ENCODE results near the gene TMEM174. TPM values are rescaled to one million over a fixed set of nuclear protein-coding genes. Genes with fewer than 3 reads are reported as not detected.
A peak's percentile ranks its signal among the peaks of the same experiment; 100 is the strongest.

Gene TMEM174
- total and polyA plus RNA-seq, 8 donors, result 0.13 to 0.30 (median 0.13) TPM; not detected in 5

- no peak for TF ChIP-seq CTCF (IDR thresholded peaks at IDR 0.05)
- ATAC-seq (no peak), DNase-seq (no peak)
- Histone ChIP-seq H3K4me1 (no peaks in the 10 kb centered on the region), H3K36me3 (no peaks in the 10 kb centered on the region), H3K27me3 (peaks cover 10 to 73% of the 10 kb centered on the region in 2 donors), H3K4me3 (no peak overlapping the region), H3K9me3 (no peaks in the 10 kb centered on the region), H3K27ac (no peak overlapping the region)
- intact Hi-C loops (cut with DNase I), result no loop called here
Observed at GRCh38 chr5:73158313-73158712, 14.7 kb upstream of the TMEM174 start.

- H3K4me3 ChIP-seq, result no peak overlapping the region
- ATAC-seq (no peak), DNase-seq (no peak)
- peaks cover 14 to 89% of the 10 kb centered on the region in 2 donors for H3K27me3 ChIP-seq
- no peak for TF ChIP-seq CTCF (IDR thresholded peaks at IDR 0.05)
- H3K36me3 ChIP-seq, result no peaks in the 10 kb centered on the region
- H3K9me3 ChIP-seq, result no peaks in the 10 kb centered on the region
- intact Hi-C loops (cut with DNase I), result no loop called here
- no peaks in the 10 kb centered on the region for H3K4me1 ChIP-seq
- no peak overlapping the region for H3K27ac ChIP-seq
Observed at GRCh38 chr5:73160239-73160671, 12.7 kb upstream of the TMEM174 start.

GRCh38 chr5:73170522-73170921 is 2.5 kb upstream of the TMEM174 start:
- Histone ChIP-seq H3K27ac (no peak overlapping the region), H3K4me3 (no peak overlapping the region), H3K9me3 (no peaks in the 10 kb centered on the region), H3K36me3 (no peaks in the 10 kb centered on the region), H3K4me1 (no peaks in the 10 kb centered on the region), H3K27me3 (peaks cover 0 to 47% of the 10 kb centered on the region in 2 donors)
- ATAC-seq (peak; percentile 46), DNase-seq (no peak)
- peak; percentile 25 to 39 for TF ChIP-seq CTCF (IDR thresholded peaks at IDR 0.05)
- intact Hi-C loops (cut with DNase I), result no loop called here

DNA sequence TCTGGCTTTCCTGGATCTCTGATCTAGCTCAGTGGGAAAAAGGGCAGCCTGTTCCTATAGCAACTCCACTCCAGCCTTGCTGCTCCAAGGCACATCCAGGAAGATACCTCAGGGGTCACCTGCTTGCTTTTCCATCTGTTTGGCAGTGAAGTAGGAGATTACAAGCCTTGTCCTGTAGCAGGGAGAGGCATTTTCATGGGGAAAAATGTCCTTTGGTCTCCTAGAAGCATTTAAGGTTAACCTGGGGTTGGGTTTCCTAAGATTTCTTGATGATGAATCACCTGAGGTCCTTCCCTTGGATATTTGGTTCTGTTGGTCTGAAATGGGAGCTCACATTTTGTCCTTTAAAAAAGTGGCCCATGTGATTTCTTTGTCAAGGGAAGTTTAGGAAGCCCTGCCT is 1.5 kb upstream of the TMEM174 start:
- DNase-seq (no peak), ATAC-seq (no peak)
- no peak overlapping the region for H3K4me3 ChIP-seq
- no peak for TF ChIP-seq CTCF (IDR thresholded peaks at IDR 0.05)
- H3K27me3 ChIP-seq, result peaks cover 0 to 48% of the 10 kb centered on the region in 2 donors
- no peak overlapping the region for H3K27ac ChIP-seq
- no peaks in the 10 kb centered on the region for H3K36me3 ChIP-seq
- intact Hi-C loops (cut with DNase I), result no loop called here
- H3K4me1 ChIP-seq, result no peaks in the 10 kb centered on the region
- H3K9me3 ChIP-seq, result no peaks in the 10 kb centered on the region

DNA sequence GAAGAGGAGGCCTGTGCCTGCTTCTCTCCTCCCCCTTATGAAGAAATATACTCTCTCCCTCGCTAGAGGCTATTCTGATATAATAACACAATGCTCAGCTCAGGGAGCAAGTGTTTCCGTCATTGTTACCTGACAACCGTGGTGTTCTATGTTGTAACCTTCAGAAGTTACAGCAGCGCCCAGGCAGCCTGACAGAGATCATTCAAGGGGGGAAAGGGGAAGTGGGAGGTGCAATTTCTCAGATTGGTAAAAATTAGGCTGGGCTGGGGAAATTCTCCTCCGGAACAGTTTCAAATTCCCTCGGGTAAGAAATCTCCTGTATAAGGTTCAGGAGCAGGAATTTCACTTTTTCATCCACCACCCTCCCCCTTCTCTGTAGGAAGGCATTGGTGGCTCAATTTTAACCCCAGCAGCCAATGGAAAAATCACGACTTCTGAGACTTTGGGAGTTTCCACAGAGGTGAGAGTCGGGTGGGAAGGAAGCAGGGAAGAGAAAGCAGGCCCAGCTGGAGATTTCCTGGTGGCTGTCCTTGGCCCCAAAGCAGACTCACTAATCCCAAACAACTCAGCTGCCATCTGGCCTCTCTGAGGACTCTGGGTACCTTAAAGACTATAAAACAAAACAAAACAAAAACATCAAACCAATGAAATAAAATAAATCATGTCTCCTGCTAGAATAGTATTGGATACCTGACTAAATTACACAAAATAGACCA is 1.3 kb downstream of the TMEM174 start:
- ATAC-seq, result no peak
- Histone ChIP-seq H3K4me1 (no peaks in the 10 kb centered on the region), H3K4me3 (no peak overlapping the region), H3K9me3 (no peaks in the 10 kb centered on the region), H3K27me3 (peaks cover 0 to 72% of the 10 kb centered on the region in 2 donors), H3K36me3 (no peaks in the 10 kb centered on the region), H3K27ac (no peak overlapping the region)
- no peak for TF ChIP-seq CTCF (IDR thresholded peaks at IDR 0.05)
- DNase-seq, result no peak
- intact Hi-C loops (cut with DNase I), result no loop called here

Data from left lung (tissue), 10 donors.